A172 (cell line): ENCODE results near the gene TKTL1. TPM values are rescaled to one million over a fixed set of nuclear protein-coding genes. Genes with fewer than 3 reads are reported as not detected.
"Not testable (repeated sequence)": the region's sequence is repeated elsewhere in the genome, so short reads cannot be mapped to it uniquely, and the experiment has no call there.

Source experiments
- DNase-seq: peaks from one replicate; pipeline ENCODE4 v3.0.0-alpha.2; 2015; ENCODE audit warnings: low spot score
- total RNA-seq: library from RNA; depleted of rRNA; stranded (reverse); fragments of >200 nt; shearing (Covaris generic); gene quantifications from 2 replicates; pipeline ENCODE4 v1.2.3, GENCODE V29; 2014; rRNA removed

TKTL1 gene, protein sequence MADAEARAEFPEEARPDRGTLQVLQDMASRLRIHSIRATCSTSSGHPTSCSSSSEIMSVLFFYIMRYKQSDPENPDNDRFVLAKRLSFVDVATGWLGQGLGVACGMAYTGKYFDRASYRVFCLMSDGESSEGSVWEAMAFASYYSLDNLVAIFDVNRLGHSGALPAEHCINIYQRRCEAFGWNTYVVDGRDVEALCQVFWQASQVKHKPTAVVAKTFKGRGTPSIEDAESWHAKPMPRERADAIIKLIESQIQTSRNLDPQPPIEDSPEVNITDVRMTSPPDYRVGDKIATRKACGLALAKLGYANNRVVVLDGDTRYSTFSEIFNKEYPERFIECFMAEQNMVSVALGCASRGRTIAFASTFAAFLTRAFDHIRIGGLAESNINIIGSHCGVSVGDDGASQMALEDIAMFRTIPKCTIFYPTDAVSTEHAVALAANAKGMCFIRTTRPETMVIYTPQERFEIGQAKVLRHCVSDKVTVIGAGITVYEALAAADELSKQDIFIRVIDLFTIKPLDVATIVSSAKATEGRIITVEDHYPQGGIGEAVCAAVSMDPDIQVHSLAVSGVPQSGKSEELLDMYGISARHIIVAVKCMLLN
- total RNA-seq = not detected in 2 replicates

DNA sequence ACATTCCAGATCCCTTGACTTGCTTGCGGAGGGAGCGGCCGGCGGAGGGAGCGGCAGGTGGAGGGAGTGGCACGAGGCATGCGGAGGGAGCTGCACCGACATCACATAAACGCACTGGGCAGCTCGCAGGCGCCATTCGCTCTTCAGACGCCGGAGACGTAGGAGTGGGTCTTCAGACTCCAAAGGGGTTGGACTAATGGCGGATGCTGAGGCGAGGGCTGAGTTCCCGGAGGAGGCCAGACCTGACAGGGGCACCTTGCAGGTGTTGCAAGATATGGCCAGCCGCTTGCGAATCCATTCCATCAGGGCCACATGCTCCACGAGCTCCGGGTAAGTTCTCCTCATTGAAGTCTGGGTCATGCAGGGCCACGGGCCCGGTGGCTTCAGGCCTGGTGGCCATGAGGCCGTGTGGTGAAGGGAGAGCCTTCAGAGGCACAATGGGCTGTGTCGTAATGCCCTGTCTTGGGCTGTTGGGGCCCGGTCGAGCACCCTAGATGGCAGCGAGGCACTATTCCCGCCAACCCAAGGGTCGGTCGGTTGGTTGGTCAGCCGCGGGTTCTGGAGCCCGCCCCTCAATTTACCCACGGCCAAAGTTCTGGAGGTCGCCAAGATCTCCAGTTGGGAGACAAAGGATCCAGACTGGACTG is at the start of gene TKTL1:
Gene TKTL1 (plus strand): TSS at position 132 of the 647 bp plus-strand sequence. CDS start 65 bp downstream, at position 197.
- no peak for DNase-seq

DNA sequence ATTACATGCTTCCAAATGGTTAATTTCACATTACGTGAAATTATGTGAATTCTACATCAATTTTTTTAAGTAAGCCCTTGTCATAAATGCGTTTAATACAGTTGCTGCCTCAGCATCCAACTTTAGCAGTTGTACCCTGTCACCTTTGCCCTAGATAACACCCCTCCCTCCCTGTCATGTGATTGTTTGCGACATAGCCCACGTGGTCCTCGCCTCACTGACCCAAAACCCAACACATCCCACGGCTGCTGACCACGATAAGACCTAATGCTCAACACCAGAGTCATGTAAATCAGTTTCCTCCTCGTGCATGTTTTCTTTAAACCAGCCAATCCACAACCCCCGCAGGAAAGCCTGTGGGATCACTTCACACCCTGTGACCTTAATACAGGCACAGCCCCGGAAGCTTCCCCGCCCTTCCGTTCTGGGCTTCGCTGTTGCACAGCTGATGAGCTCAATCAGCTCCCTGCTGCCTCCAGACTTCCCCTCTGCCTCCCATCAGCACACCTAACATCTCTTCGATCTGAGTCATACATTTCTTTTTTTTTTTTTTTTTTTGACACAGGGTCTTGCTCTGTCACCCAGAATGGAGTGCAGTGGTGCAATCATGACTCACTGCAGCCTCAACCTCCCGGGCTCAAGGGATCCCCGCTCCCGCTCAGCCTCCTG is 48.1 kb upstream of the TKTL1 start:
- DNase-seq = not testable (repeated sequence)

DNA sequence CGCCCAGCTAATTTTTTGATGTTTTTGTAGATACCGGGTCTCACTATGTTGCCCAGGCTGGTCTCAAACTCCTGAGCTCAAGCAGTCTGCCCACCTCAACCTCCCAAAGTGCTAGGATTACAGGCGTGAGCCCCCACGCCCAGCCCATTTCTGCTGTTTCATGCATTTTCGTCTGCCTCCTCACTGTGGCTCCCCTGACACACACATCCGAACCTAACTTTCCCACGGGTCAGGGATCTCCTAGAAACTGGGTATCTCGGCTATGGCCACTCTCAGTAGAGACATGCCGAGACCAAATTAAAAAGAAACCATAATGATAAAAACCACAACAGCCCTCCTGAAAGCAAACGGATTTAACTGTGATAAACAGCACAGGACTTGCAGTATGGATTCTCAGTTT is 47.5 kb upstream of the TKTL1 start:
- DNase-seq = not testable (repeated sequence)

DNA sequence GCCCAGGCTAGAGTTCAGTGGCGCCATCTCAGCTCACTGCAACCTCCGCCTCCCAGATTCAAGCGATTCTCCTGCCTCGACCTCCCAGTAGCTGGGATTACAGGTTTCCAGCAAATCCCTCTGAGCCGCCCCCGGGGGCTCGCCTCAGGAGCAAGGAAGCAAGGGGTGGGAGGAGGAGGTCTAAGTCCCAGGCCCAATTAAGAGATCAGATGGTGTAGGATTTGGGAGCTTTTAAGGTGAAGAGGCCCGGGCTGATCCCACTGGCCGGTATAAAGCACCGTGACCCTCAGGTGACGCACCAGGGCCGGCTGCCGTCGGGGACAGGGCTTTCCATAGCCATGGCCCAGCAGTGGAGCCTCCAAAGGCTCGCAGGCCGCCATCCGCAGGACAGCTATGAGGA is 38.3 kb upstream of the TKTL1 start, which contains the start of gene OPN1MW3:
Gene OPN1MW3 (plus strand): TSS at position 301 of the 400 bp plus-strand sequence. CDS start 38 bp downstream, at position 339.
- not testable (repeated sequence) for DNase-seq

DNA sequence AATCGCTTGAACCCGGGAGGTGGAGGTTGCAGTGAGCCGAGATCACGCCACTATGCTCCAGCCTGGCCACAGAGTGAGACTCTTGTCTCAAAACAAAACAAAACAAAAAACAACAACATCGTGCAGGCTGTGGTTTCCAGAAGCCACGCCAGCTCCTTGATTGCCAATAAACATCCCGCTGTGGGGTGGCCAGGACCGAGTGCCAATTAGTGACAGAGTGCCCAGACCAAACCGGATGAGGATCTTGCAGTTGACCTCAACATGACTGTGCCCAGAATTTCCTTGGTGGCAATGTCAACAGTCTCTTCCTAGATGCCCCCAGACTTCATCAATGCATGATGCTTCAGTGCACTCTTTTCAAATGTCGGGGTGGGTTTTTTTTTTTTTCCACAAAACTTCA is 36.9 kb upstream of the TKTL1 start:
- not testable (repeated sequence) for DNase-seq

DNA sequence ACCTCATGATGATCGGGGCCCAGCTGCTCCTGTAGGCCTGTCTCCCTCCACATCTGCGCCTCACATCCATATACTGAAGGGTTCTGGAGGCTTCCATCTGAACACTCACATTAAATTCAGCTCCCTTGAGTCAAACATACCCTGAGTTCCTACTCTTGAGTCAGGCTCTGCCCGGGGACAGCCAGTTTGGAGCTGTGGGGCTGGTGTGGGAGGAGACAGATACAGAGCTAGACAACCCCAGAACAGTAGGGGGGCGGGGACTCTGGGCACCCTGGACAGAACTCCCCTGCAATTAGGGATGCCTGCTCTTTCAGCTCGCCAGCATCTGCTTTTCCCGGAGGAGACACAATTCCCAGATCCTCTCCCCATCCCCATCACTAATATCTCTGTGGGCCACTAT is 32.5 kb upstream of the TKTL1 start:
- DNase-seq = not testable (repeated sequence)

DNA sequence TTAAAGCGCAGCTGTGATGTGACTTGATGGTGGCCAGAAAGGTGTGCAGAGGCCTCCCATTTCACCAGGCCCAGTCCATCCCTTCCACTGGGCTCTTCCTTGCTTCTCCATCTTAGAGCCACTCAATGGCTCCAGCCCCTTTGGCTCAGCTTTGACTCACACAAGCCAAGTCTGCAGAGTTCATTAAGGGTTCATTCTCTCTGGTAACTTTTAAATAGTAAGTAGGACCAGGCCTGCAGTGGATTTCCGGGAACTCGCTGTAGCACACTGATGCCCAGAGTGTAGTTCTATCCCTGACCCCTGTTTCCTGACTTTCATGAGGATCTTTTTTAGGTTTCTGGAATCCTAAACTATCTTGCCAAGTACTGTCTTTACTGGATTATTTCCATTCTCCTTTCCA is 26.4 kb upstream of the TKTL1 start:
- DNase-seq = not testable (repeated sequence)

DNA sequence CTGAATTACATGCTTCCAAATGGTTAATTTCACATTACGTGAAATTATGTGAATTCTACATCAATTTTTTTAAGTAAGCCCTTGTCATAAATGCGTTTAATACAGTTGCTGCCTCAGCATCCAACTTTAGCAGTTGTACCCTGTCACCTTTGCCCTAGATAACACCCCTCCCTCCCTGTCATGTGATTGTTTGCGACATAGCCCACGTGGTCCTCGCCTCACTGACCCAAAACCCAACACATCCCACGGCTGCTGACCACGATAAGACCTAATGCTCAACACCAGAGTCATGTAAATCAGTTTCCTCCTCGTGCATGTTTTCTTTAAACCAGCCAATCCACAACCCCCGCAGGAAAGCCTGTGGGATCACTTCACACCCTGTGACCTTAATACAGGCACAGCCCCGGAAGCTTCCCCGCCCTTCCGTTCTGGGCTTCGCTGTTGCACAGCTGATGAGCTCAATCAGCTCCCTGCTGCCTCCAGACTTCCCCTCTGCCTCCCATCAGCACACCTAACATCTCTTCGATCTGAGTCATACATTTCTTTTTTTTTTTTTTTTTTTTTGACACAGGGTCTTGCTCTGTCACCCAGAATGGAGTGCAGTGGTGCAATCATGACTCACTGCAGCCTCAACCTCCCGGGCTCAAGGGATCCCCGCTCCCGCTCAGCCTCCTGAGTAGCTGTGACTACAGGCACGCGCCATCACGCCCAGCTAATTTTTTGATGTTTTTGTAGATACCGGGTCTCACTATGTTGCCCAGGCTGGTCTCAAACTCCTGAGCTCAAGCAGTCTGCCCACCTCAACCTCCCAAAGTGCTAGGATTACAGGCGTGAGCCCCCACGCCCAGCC is 10.9 kb upstream of the TKTL1 start:
- not testable (repeated sequence) for DNase-seq

DNA sequence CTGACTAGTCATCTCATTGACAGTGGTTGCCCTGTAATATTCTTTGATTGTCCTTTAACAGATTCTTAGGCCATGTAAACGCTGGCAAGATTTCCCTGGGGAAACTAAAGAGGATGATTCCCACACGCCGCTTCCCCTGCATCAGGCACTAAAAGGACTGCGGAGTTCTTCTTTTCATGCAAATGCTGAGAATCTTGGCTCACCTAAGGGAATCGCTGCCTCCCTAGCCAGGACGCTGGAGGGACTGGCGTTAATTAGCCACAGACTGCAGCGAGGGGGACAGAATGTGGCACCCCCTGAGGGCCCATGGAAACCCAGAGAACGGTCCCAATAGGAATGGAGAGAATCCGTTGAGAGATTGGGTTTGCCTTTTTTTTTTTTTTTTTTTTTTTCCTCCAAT is 9.2 kb upstream of the TKTL1 start:
- not testable (repeated sequence) for DNase-seq

DNA sequence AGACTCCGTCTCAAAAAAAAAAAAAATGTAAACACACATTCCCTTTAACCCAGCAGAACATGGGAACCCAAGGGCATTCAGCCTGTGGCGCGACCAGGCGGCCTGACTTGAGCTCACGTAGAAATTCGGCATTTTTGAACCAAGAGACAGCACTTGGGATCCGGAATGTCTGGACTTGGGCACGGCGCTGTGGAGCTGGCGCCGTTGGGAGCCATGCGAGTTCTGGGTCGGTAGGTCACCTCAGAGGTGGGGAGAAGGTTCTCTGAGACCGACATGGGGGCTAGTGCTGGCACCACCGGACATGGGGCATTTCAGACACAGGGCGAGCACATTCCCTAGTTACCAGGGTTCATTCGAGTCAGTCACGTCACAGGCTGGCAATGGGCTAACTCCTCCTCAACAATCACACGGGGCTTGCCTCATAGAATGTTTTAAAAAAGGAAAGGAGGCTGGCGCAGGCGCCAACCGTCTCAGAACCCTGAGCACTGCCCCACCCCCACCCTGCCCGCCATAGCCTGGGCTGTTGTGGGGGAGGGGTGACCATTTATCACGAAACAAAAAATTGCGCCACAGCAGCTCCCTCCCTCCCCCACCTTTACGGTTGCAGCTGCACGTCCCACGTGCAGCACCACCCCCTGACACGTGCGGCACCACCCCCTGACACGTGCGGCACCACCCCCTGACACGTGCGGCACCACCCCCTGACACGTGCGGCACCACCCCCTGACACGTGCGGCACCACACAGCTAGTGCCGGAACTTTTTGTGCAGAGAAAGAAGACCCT is 612 bp upstream of the TKTL1 start, which contains the start of gene TEX28:
Gene TEX28 (minus strand): TSS at position 334 of the 784 bp plus-strand sequence. CDS start 3,007 bp downstream, outside the sequence.
- DNase-seq = no peak

DNA sequence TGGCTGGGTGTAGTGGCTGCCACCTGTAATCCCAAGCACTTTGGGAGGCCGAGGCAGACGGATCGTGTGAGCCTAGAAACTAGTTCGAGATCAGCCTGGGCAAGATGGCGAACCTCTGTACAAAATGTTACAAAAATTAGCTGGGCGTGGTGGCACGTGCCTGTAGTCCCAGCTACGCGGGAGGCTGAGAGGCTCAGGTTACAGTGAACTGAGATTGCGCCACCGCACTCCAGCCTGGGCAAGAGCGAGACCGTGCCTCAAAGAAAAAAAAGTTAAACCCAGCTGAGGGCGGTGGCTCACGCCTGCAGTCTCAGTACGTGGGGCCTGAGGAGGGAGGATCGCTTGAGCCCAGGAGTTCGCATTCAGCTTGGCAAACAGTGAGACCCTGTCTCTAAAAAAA is 1.1 kb downstream of the TKTL1 start:
- DNase-seq = no peak

DNA sequence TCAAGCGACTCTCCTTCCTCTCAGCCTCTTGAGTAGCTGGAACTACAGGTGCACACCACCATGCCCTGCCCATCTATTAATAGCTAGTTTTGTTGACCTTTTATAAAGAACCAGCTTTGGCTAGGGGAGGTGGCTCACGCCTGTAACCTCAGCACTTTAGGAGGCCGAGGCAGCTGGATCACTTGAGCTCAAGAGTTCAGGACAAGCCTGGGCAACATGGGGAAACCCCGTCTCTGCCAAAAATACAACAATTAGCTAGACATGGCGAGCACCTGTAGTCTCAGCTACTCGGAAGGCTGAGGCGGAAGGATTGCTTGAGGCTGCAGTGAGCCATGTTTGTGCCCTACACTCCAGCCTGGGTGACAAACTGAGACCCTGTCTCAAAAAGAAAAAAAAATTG is 2.7 kb downstream of the TKTL1 start:
- DNase-seq = no peak

DNA sequence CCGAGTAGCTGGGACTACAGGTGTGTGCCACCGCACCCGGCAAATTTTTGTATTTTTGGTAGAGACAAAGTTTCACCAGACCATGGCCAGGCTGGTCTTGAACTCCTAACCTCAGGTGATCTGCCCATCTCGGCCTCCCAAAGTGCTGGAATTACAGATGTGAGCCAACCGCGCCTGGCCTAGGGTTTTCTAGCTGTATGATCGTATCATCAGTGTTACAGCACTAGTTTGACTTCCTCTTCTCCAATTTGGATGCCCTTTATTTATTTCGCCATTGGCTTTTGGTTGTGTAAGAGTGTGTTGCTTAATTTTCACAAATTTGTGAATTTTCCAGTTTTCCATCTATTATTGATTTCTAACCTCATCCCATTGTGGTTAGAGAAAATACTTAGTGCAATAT is 5.2 kb downstream of the TKTL1 start:
- DNase-seq = no peak

DNA sequence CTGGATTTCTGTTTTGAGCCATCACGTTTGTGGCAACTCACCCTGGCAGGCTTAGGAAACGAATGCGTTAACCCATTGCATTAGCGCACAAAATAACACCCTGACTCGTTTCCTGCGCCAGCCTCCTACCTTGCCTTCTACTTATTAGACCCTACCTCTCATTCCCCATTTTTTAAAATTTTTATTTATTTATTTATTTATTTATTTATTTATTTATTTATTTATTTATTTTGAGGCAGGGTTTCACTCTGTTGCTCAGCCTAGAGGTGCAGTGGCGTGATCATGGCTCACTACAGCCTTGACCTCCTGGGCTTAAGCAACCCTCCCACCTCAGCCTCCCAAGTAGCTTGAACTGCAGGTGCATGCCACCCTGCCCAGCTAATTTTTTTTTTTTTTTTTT is 7.4 kb downstream of the TKTL1 start:
- DNase-seq = not testable (repeated sequence)

DNA sequence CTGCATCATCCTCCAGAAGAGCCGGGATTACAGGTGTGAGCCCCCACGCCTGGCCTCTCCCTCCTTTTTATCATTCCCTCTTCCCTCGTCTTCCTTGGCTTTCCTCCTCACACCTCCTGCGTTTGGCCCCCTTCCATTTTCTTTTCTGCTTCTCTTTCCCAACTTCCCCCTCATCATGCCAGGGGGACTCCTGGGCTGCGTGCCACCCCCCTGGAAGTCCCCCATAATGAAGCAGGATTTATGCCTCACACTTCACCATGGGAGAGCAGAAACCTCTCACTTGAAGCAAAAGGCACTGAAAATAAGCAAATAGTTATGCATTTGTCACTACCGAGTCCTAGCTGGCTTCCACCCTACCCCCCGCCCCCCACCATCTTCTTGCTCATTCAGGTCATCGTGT is 7.9 kb downstream of the TKTL1 start:
- no peak for DNase-seq

DNA sequence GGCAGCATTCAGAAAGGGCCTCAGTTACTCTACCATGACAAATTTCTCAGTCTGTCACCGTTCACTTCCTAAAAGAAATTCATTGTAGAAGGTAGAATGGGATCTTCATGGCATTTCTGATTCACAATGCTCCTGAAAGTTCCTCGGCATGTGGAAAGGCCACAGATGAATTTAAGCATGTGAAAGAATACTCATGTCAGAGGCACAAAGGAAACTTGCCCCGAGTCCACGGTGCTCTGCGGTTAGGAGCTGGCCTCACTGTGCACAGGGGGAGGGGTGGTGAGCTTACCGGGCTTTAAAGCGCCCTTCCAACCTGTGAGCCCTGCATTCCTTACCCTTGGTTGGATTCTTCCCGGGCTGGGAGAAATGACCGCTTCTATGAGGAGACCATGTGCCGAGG is 9.3 kb downstream of the TKTL1 start:
- no peak for DNase-seq

DNA sequence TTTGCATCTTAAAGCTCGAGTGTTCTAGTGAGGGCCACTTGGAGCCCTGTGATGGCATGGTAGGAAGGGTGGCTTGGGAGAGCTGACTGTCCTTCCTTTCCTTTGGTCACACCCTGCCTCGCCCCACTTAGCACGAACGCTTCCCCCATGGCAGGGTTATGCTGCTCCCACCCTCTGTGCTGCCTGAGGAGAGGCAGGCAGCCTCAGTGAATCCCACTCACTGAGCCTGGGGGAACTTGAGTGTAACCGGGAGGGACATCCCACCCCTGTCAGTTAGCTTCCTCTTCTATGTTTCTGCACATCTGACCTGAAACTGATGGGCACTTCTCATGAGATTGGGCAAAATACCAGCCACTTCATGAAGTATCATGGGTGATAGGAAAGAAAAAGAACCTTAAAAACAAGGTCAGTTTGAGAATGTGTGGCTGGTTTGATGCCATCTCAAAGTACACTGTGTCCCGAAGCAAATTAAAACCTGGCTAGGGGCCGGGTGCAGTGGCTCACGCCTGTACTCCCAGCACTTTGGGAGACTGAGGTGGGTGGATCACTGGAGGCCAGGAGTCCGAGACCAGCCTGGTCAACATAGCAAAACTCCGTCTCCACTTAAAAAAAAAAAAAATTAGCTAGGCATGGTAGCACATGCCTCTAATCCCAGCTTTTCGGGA is 10.1 kb downstream of the TKTL1 start:
- DNase-seq = no peak

DNA sequence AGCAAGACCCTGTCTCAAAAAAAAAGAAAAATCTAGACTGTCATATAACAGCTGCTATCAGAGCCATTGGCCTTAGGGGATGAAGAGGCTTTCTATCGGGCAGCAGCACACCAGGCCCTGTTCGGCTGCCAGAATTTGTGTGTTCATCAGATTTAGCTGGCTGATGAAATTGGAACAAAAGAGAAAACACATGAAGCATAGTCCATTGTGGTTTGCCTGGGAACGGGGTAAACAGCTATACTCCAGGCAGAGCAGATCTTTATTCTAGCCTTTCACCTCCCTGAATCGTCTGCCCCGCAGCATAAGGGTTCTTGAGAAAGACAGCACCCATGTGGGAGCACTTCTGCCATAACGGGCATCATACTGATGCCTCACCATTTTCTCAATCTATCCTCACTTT is 11.6 kb downstream of the TKTL1 start:
- no peak for DNase-seq

DNA sequence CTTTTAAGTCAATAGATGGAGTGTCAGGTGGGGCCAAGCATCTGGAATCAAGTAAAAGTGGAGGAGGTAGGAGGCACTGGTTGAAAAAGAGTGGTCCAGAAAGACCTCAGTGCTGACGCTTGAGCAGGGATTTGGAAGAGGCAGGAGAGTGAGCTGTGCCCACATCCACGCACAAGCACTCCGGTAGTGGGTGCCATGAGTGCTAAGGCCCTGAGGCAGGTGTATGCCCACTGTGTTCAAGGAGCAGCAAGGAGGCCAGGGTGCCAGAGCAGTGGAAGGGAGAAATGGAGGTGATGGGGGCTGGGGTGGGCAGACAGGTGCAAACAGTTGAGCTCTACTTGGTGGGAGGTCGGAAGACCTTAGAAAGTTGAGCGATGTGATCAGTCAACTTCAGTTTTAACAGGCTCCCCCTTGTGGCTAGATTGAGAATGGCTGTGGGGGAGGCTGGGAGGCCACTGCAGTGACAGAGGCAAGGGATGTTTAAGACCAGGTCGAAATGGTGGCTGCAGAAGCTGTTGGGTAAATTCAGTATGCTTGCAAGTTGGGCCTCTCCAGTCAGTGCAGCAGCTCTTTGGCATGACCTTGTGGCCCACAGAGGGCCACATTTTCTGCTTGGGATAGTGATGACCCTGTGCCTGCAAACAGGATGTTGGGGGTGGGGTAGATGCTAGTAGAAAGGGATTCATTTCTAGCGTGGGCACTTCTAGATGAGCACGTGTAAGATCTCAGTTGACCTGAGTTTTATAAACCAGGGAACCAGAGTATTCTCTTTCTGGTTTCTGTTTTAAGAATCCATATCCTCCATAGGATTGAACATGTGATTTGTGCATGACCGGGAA is 12.7 kb downstream of the TKTL1 start:
- DNase-seq = peak; percentile 54
